ENCODE results near the gene LTA. TPM values are rescaled to one million over a fixed set of nuclear protein-coding genes. Genes with fewer than 3 reads are reported as not detected.

LTA gene
- total and polyA plus RNA-seq, 2 donors (not counting 3 experiments of a cell fraction or from before 2014, with no cell fraction given), result 0.46 TPM; not detected in 1

DNA sequence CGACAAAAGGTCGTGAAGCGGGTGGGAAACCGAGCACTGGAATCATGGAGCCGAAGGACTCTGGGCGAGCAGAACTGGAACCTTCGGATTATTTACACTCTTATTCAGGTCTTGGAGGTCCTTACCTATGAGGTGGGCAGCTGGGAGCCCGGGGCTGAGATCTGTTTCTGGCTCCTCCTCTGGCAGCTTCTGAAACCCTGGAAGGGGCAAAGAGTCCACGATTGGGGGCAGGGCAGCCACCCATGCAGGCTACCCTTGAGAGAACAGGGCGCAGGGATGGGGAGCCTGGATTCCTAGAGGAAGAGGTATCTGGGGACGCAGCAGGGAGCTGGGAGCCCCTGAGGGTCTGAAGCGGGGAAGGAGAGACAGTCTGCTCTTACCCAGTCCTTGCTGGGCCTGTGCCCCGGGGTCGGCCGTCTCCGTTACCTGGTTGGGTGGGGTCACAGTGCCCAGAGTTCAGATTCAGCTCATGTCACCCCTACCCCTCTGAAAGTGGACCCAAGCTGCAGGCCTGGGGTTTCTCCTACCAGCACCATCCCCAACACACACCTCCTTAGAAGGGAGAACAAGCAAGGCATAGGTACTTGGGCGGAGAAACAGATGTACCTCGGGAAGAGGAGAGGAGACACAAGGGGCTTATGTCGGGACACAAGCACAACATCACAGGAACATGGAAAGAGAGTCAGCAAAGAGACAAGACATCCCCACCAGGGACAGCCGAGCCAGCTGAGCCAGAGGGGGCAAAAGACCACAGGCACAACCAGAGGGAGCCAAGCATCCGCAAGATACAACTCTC, 9.5 kb downstream of the LTA start:
- dilution Hi-C loops (cut with MboI; ENCODE audit: extremely low pct_ligation_motif_present, low sequenced_read_pairs) (no loop called here), intact Hi-C loops (cut with micrococcal nuclease) (loop anchor here (1.0 kb wide), 3 partner anchors 17 to 30 kb away; no protein-coding TSS in a partner anchor)
- peaks cover 16% of the 10 kb centered on the region for H3K4me1 ChIP-seq (ENCODE audit: control insufficient read depth, extremely low read depth, insufficient read depth, low read length)
- ChIA-PET POLR2A (interaction anchor here (0.7 to 1.6 kb wide), 6 partner anchors 7 to 39 kb away, joined by 3 to 5 read pairs (median 3); partner anchors contain the start of gene PRRC2A), CTCF (interaction anchor here (1.0 to 32.6 kb wide), 6 partner anchors 8 to 50 kb away, joined by 3 to 1517 read pairs (median 8); partner anchors contain the start of genes ATP6V1G2, DDX39B, NCR3 and NFKBIL1)
- BruUV-seq (replicated peaks), result no TSS peak
- peaks cover 10% of the 10 kb centered on the region for H3K79me2 ChIP-seq (ENCODE audit: control insufficient read depth, insufficient read depth, low read length)
- H4K20me1 ChIP-seq (replicated peaks; ENCODE audit: control insufficient read depth, extremely low read depth, insufficient read depth, low read length), result no peaks in the 10 kb centered on the region
- peak overlapping the region; percentile 55 for H3K27ac ChIP-seq (ENCODE audit: insufficient read depth, low read depth, low read length)
- no peaks in the 10 kb centered on the region for H3K9me1 ChIP-seq (replicated peaks; ENCODE audit: control insufficient read depth, extremely low read depth, insufficient read depth, low read length)
- H3K9me3 ChIP-seq (replicated peaks; ENCODE audit: control insufficient read depth, insufficient read depth, low read length), result no peaks in the 10 kb centered on the region
- peak overlapping the region; percentile 71 for H3K9ac ChIP-seq (replicated peaks; ENCODE audit: extremely low read depth, insufficient read depth, low read length)
- H3K4me3 ChIP-seq (replicated peaks in 1 of 3; ENCODE audit: insufficient read depth in 1 of 3, low read depth in 1 of 3, low read length in 3 of 3), result peak overlapping the region; percentile 56 to 71 (median 70)
- no peak for TF ChIP-seq EZH2 (IDR thresholded peaks at IDR 0.05; ENCODE audit: borderline replicate concordance, low read depth, low read length, severe bottlenecking)
- no peak for TF ChIP-seq JUN (IDR thresholded peaks at IDR 0.05; ENCODE audit: borderline replicate concordance, insufficient read depth, insufficient read length, low read depth)
- TF ChIP-seq FOS (IDR thresholded peaks at IDR 0.05; ENCODE audit: borderline replicate concordance, insufficient read depth, low read length), result no peak
- TF ChIP-seq POLR2AphosphoS5 (IDR thresholded peaks at IDR 0.05; ENCODE audit: insufficient read depth, low read depth, low read length), result no peak
- TF ChIP-seq, protein P1, sequence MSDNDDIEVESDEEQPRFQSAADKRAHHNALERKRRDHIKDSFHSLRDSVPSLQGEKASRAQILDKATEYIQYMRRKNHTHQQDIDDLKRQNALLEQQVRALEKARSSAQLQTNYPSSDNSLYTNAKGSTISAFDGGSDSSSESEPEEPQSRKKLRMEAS (IDR thresholded peaks at IDR 0.05; ENCODE audit: insufficient read depth, insufficient read length), result no peak
- no peak for TF ChIP-seq MYC (IDR thresholded peaks at IDR 0.05; ENCODE audit: low read depth, low read length)
- peak; percentile 43 for TF ChIP-seq POLR2A (IDR thresholded peaks at IDR 0.05; ENCODE audit: low read depth, low read length)
- DNase-seq (ENCODE audit: low read depth, low spot score) (no peak), FAIRE-seq (peak; percentile 67)
- H2AFZ ChIP-seq (ENCODE audit: low read depth, low read length), result peak overlapping the region; percentile 40
- H3K4me2 ChIP-seq (ENCODE audit: insufficient read depth, low read length), result peak overlapping the region; percentile 78
- H3K36me3 ChIP-seq (ENCODE audit: control insufficient read depth in 2 of 2, extremely low read depth in 1 of 2, insufficient read depth in 2 of 2, low read length in 2 of 2), result no peaks in the 10 kb centered on the region
- no peaks in the 10 kb centered on the region for H3K27me3 ChIP-seq (ENCODE audit: control insufficient read depth in 2 of 2, insufficient read depth in 2 of 2, low read length in 2 of 2)
